GM19397 (cell line): Measurements from ENCODE around the gene SLC27A2.

Experiments
- ATAC-seq: cut with Tn5 transposase; IDR thresholded peaks from one replicate; pipeline ENCODE4 v1.9.1; 2021; ENCODE audit warnings: mild to moderate bottlenecking, moderate library complexity; ENCODE audit not compliant: unreplicated experiment

The SLC27A2 gene

GRCh38 chr15:50233192-50233736 is 51.3 kb downstream of the SLC27A2 start:
- no peak for ATAC-seq

- no peak for ATAC-seq
Observed at GRCh38 chr15:50234764-50235163, 52.8 kb downstream of the SLC27A2 start.

GRCh38 chr15:50235794-50236193 is 53.8 kb downstream of the SLC27A2 start:
- ATAC-seq = no peak

- ATAC-seq = no peak
Observed at GRCh38 chr15:50236433-50236832, 54.4 kb downstream of the SLC27A2 start.

- no peak for ATAC-seq
Observed at GRCh38 chr15:50238255-50238654, 56.3 kb downstream of the SLC27A2 start.

- ATAC-seq = no peak
Observed at GRCh38 chr15:50241684-50242450, 59.9 kb downstream of the SLC27A2 start.

- ATAC-seq = no peak
Observed at GRCh38 chr15:50244153-50244552, 62.2 kb downstream of the SLC27A2 start.

GRCh38 chr15:50244959-50245624 is 63.1 kb downstream of the SLC27A2 start:
- no peak for ATAC-seq

GRCh38 chr15:50246631-50247030 is 64.6 kb downstream of the SLC27A2 start:
- ATAC-seq = no peak

GRCh38 chr15:50247819-50248655 is 66.0 kb downstream of the SLC27A2 start:
- ATAC-seq = no peak

GRCh38 chr15:50248994-50249582 is 67.1 kb downstream of the SLC27A2 start:
- no peak for ATAC-seq

- ATAC-seq = no peak
Observed at GRCh38 chr15:50249704-50250103, 67.7 kb downstream of the SLC27A2 start.

- ATAC-seq = no peak
Observed at GRCh38 chr15:50250760-50251394, 68.9 kb downstream of the SLC27A2 start.

- no peak for ATAC-seq
Observed at GRCh38 chr15:50251638-50252182, 69.7 kb downstream of the SLC27A2 start.

GRCh38 chr15:50252556-50252955 is 70.6 kb downstream of the SLC27A2 start:
- ATAC-seq = no peak

- no peak for ATAC-seq
Observed at GRCh38 chr15:50256188-50257041, 74.4 kb downstream of the SLC27A2 start.

GRCh38 chr15:50257332-50257731 is 75.3 kb downstream of the SLC27A2 start:
- ATAC-seq = no peak

GRCh38 chr15:50257924-50258323 is 75.9 kb downstream of the SLC27A2 start:
- ATAC-seq = no peak

- no peak for ATAC-seq
Observed at GRCh38 chr15:50259276-50259675, 77.3 kb downstream of the SLC27A2 start.
